HG02970 (cell line): Measurements from ENCODE around the gene PRRC2A.
A peak's percentile ranks its signal among the peaks of the same experiment; 100 is the strongest.
"Not testable (repeated sequence)": the region's sequence is repeated elsewhere in the genome, so short reads cannot be mapped to it uniquely, and the experiment has no call there.

ENCODE experiments used
- ATAC-seq: cut with Tn5 transposase; IDR thresholded peaks from one replicate; pipeline ENCODE4 v1.9.1; 2021; ENCODE audit warnings: mild to moderate bottlenecking, moderate library complexity, moderate number of reproducible peaks; ENCODE audit not compliant: unreplicated experiment, low FRiP score

Gene PRRC2A

GRCh38 chr6:31585491-31585890 lies 35.0 kb upstream of the PRRC2A start:
- no peak for ATAC-seq

GRCh38 chr6:31586008-31586407 lies 34.5 kb upstream of the PRRC2A start, which contains the start of gene LST1:
LST1 (plus strand) TSS chr6:31586277; CDS start chr6:31587300, 1,023 bp downstream.
- ATAC-seq: no peak

GRCh38 chr6:31586599-31587281 lies 33.8 kb upstream of the PRRC2A start:
- ATAC-seq: no peak

GRCh38 chr6:31587791-31588777 lies 32.4 kb upstream of the PRRC2A start:
- ATAC-seq: no peak

- ATAC-seq: no peak
Observed at GRCh38 chr6:31588871-31589650, 31.5 kb upstream of the PRRC2A start.

- ATAC-seq: not testable (repeated sequence)
Observed at GRCh38 chr6:31590691-31591090, 29.8 kb upstream of the PRRC2A start.

- no peak for ATAC-seq
Observed at GRCh38 chr6:31592396-31592771, 28.1 kb upstream of the PRRC2A start.

- ATAC-seq: no peak
Observed at GRCh38 chr6:31597006-31597405, 23.5 kb upstream of the PRRC2A start.

- ATAC-seq: no peak
Observed at GRCh38 chr6:31607317-31607716, 13.2 kb upstream of the PRRC2A start.

- ATAC-seq: no peak
Observed at GRCh38 chr6:31609519-31610406, 10.8 kb upstream of the PRRC2A start.

GRCh38 chr6:31610968-31611367 lies 9.5 kb upstream of the PRRC2A start:
- ATAC-seq: no peak

GRCh38 chr6:31614075-31614619 lies 6.4 kb upstream of the PRRC2A start:
- ATAC-seq: no peak

- no peak for ATAC-seq
Observed at GRCh38 chr6:31614684-31615578, 5.6 kb upstream of the PRRC2A start, which contains the start of gene AIF1. AIF1 (plus strand) TSS chr6:31615234; CDS start chr6:31615330, 96 bp downstream.

- ATAC-seq: no peak
Observed at GRCh38 chr6:31615748-31616147, 4.8 kb upstream of the PRRC2A start.

- ATAC-seq: no peak
Observed at GRCh38 chr6:31617010-31617409, 3.5 kb upstream of the PRRC2A start.

GRCh38 chr6:31619805-31620585 lies 520 bp upstream of the PRRC2A start:
- ATAC-seq: peak; percentile 85

GRCh38 chr6:31621320-31621939 lies 915 bp downstream of the PRRC2A start:
- ATAC-seq: no peak
